Measurements from ENCODE around the gene EFCC1.

DNA sequence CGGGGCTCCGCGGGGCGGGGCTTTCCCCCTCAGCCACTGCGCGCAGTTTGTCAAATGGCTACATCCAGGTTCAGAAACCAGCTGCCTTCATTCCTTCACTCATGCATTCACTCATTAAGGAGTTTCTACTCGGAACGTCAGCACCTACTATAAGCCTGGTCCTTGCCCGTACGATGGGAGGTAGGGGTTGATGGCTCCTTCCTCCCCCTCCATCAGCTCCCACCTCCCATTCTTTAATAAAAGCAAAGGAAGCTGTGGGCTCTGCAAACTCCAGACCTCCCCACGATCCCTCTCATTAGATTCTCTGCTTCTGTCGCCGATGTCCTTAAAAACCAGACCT, 7.0 kb upstream of the EFCC1 start:
- TF ChIP-seq CTCF (IDR thresholded peaks at IDR 0.05), result no peak
- no peak for TF ChIP-seq POLR2A (IDR thresholded peaks at IDR 0.05)
